ENCODE results near the gene SLC27A5.
"Not testable (repeated sequence)": the region's sequence is repeated elsewhere in the genome, so short reads cannot be mapped to it uniquely, and the experiment has no call there.

SLC27A5 gene

DNA sequence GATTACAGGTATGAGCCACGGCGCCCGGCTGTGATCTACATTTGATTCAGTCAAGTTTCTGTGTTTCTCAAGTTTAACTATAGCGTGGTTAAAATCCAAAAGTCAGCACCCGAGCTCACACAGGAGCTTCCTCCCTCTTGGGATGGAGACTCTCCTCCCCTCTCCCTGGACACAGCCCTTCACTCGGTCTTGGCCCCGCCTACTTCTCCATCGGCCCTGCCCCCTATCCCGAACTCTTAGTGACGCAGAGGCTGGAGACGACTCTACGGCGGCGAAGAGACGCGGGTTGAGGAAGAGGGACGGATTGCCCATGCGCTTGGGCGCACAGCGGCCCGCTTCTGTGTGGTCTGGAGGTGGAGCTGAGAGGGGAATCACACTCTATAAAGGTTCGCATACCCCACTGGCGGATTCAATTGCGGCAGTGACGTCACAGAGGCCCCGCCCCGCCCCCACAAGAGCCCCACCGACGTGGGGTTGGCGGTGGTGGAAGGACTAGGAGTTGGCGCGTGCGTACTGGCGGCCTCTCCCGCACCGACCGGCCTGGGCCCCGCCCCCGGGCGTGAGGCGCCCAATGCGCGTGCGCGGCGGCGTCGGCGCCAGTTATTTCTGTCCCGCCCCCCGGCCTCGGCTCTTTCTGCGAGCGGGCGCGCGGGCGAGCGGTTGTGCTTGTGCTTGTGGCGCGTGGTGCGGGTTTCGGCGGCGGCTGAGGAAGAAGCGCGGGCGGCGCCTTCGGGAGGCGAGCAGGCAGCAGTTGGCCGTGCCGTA is 32.2 kb upstream of the SLC27A5 start, which contains the start of gene TRIM28:
TRIM28 (plus strand) TSS at position 239 of the 765 bp plus-strand sequence. CDS start 694 bp downstream, outside the sequence.
- peak; percentile 94 for DNase-seq (ENCODE audit: low read depth)
- H3K4me3 ChIP-seq (ENCODE audit: low read depth, low read length), result peak within 1 kb of the TSS; percentile 98
- TF ChIP-seq, protein P1, sequence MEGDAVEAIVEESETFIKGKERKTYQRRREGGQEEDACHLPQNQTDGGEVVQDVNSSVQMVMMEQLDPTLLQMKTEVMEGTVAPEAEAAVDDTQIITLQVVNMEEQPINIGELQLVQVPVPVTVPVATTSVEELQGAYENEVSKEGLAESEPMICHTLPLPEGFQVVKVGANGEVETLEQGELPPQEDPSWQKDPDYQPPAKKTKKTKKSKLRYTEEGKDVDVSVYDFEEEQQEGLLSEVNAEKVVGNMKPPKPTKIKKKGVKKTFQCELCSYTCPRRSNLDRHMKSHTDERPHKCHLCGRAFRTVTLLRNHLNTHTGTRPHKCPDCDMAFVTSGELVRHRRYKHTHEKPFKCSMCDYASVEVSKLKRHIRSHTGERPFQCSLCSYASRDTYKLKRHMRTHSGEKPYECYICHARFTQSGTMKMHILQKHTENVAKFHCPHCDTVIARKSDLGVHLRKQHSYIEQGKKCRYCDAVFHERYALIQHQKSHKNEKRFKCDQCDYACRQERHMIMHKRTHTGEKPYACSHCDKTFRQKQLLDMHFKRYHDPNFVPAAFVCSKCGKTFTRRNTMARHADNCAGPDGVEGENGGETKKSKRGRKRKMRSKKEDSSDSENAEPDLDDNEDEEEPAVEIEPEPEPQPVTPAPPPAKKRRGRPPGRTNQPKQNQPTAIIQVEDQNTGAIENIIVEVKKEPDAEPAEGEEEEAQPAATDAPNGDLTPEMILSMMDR (IDR thresholded peaks at IDR 0.05; ENCODE audit: low read depth, low read length, missing control alignments), result no peak

DNA sequence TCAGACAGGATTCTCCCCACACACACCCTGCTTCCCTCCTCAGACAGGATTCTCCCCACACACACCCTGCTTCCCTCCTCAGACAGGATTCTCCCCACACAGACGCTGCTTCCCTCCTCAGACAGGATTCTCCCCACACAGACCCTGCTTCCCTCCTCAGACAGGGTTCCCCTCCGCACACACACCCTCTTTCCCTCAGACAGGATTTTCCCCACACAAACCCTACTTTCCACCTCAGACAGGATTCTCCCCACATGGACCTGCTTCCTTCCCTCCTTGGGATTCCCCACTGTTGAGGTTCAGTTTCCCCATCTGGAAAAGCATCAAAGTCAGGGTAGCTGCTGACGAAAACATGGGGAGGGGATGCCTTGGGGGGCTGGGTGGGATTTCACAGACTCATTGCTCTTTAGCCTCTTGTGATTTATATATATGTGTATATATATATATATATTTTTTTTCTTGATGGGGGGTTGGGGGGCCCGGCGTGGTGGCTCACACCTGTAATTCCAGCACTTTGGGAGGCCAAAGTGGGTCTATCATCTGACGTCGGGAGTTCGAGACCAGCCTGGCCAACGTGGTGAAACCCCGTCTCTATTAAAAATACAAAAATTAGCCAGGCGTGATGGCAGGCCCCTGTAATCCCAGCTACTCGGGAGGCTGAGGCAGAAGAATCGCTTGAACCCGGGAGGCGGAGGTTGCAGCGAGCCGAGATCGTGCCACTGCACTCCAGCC is 31.0 kb upstream of the SLC27A5 start:
- not testable (repeated sequence) for DNase-seq (ENCODE audit: low read depth); H3K4me3 ChIP-seq (ENCODE audit: low read depth, low read length)

DNA sequence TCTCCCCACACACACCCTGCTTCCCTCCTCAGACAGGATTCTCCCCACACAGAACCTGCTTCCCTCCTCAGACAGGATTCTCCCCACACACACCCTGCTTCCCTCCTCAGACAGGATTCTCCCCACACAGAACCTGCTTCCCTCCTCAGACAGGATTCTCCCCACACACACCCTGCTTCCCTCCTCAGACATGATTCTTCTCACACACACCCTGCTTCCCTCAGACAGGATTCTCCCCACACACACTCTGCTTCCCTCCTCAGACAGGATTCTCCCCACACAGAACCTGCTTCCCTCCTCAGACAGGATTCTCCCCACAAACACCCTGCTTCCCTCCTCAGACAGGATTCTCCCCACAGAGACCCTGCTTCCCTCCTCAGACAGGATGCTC is 27.4 kb upstream of the SLC27A5 start:
- H3K4me3 ChIP-seq (ENCODE audit: low read depth, low read length), result not testable (repeated sequence)

DNA sequence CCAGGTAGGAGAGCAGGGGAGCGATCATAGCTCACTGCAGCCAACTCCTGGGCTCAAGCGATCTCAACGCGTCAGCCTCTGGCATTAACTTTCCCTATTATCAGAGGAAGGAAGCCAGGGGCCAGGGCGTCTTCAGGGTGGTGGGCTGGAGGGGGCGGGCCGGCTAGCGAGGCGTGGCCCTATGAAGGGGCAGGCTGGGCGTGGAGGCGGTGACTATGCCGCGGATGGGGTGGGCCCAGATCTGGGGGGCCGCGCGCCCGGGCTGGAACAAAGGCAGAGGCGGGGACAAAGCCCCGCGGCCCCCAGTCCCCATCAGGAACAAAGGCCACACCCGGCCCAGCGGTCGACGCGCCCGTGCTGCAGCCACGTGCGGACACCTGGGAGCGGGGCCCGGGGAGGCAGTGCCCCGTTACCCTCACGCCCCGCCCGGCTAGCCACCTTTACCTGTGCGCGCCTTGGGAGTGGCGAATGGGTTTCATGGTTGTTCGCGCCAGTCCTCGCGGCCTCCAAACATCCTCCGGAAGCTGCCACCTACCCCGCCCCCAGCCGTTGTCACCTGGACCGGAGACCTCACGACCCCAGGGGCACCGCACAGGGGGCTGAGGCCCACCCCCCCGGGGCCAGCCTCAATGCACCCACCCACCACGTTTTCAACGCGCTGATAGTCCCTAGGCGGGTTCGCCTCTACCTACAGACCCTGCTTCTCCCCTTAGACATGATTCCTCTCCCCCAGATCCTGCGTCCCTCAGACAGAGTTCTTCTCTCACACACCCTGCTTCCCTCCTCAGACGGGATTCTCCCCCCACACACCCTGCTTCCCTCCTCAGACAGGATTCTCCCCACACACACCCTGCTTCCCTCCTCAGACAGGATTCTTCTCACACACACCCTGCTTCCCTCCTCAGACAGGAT is 26.7 kb upstream of the SLC27A5 start:
- TF ChIP-seq, protein P1 (IDR thresholded peaks at IDR 0.05; ENCODE audit: low read depth, low read length, missing control alignments), result no peak
- H3K4me3 ChIP-seq (ENCODE audit: low read depth, low read length), result peak overlapping the region; percentile 42
- no peak for DNase-seq (ENCODE audit: low read depth)

More for the DNA sequence above, 27.4 kb upstream of the SLC27A5 start:
- DNase-seq (ENCODE audit: low read depth), result not testable (repeated sequence)

DNA sequence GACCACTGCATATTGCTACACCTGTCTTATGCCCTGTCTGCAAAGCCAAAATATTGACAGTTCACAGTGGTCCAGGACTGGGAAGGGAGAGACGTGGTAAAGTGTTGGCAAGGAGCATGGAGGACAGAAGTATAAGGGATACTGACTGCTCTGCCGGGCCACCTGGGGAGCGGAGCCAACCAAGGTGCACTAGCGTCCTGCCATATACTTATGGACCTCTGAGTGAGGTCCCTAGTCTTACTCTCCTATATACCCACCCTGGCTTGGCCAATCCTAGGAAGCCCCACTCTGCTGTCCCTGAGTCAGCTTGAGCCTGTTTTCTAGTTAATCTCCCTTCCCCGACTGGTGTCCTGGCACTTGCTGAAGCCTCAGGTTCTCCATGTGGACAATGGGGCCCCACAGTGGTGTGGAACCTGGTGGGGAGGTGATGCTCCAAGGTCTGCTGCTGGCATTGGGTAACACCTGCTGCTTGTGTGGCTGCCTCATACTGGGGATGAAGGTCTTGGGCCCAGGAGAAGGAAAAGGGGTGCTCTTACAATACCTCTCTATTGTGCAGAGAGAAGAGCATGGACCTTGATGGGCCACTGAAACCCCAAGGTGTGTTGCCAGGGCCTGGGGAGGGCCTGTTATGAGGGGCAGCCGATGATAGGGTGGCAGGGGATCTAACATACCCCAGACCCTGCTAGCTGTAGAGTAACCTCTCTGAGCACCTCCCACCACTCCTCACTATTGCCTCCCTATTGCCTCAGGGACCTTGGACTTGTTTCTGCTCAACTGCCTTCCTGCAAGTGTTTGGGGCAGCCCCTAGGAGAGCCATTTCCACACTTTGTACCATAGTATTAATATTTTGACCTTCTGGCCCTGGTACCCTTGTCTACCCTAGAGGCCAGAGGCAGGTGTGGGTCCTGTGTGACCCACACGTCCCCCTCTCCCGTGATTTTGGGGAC is 25.3 kb upstream of the SLC27A5 start:
- no peak overlapping the region for H3K4me3 ChIP-seq (ENCODE audit: low read depth, low read length)
- TF ChIP-seq, protein P1 (IDR thresholded peaks at IDR 0.05; ENCODE audit: low read depth, low read length, missing control alignments), result no peak
- DNase-seq (ENCODE audit: low read depth), result no peak

DNA sequence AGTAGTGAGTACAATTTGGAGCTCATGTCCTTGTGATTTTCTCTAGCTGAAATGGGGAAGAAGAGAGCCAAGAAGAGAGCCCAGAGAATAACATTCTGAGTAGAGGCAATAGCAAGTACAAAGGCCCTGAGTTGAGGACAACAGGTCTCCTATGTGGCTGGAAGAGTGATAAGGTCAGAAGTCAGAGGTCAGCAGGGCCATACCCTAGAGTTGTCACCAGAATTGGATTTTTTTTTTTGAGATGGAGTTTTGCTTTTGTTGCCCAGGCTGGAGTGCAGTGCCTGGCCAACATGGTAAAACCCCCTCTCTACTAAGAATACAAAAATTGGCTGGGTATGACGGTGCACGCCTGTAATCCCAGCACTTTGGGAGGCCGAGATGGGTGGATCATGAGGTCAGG is 24.1 kb upstream of the SLC27A5 start:
- TF ChIP-seq, protein P1 (IDR thresholded peaks at IDR 0.05; ENCODE audit: low read depth, low read length, missing control alignments), result no peak
- no peak overlapping the region for H3K4me3 ChIP-seq (ENCODE audit: low read depth, low read length)
- no peak for DNase-seq (ENCODE audit: low read depth)
